ENCODE results near the gene GSX2. TPM values are rescaled to one million over a fixed set of nuclear protein-coding genes. Genes with fewer than 3 reads are reported as not detected.

The GSX2 gene
- total and polyA plus RNA-seq, 2 of the 8 experiments (the other 6 are each of a cell fraction or from before 2014, with no cell fraction given), result not detected

DNA sequence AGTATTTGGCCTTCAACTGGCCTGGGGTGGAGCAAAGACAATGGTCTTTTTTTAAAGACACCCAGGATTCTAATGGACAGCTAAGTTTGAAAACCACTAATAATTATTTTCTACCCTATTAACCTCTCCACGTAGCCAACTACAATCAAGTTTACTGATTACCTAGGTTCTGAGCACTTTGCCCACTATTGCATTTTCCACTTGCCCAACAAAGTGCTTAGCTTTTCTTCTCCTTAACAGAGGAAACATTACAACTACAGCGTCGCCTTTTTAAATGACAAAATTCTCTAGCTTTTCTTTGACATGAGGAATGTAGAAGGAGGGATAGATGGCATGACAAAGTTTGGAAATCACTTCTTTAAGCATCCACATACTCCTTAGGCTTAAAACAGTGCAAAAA is 37.6 kb upstream of the GSX2 start (continued):
- TF ChIP-seq, protein P1, sequence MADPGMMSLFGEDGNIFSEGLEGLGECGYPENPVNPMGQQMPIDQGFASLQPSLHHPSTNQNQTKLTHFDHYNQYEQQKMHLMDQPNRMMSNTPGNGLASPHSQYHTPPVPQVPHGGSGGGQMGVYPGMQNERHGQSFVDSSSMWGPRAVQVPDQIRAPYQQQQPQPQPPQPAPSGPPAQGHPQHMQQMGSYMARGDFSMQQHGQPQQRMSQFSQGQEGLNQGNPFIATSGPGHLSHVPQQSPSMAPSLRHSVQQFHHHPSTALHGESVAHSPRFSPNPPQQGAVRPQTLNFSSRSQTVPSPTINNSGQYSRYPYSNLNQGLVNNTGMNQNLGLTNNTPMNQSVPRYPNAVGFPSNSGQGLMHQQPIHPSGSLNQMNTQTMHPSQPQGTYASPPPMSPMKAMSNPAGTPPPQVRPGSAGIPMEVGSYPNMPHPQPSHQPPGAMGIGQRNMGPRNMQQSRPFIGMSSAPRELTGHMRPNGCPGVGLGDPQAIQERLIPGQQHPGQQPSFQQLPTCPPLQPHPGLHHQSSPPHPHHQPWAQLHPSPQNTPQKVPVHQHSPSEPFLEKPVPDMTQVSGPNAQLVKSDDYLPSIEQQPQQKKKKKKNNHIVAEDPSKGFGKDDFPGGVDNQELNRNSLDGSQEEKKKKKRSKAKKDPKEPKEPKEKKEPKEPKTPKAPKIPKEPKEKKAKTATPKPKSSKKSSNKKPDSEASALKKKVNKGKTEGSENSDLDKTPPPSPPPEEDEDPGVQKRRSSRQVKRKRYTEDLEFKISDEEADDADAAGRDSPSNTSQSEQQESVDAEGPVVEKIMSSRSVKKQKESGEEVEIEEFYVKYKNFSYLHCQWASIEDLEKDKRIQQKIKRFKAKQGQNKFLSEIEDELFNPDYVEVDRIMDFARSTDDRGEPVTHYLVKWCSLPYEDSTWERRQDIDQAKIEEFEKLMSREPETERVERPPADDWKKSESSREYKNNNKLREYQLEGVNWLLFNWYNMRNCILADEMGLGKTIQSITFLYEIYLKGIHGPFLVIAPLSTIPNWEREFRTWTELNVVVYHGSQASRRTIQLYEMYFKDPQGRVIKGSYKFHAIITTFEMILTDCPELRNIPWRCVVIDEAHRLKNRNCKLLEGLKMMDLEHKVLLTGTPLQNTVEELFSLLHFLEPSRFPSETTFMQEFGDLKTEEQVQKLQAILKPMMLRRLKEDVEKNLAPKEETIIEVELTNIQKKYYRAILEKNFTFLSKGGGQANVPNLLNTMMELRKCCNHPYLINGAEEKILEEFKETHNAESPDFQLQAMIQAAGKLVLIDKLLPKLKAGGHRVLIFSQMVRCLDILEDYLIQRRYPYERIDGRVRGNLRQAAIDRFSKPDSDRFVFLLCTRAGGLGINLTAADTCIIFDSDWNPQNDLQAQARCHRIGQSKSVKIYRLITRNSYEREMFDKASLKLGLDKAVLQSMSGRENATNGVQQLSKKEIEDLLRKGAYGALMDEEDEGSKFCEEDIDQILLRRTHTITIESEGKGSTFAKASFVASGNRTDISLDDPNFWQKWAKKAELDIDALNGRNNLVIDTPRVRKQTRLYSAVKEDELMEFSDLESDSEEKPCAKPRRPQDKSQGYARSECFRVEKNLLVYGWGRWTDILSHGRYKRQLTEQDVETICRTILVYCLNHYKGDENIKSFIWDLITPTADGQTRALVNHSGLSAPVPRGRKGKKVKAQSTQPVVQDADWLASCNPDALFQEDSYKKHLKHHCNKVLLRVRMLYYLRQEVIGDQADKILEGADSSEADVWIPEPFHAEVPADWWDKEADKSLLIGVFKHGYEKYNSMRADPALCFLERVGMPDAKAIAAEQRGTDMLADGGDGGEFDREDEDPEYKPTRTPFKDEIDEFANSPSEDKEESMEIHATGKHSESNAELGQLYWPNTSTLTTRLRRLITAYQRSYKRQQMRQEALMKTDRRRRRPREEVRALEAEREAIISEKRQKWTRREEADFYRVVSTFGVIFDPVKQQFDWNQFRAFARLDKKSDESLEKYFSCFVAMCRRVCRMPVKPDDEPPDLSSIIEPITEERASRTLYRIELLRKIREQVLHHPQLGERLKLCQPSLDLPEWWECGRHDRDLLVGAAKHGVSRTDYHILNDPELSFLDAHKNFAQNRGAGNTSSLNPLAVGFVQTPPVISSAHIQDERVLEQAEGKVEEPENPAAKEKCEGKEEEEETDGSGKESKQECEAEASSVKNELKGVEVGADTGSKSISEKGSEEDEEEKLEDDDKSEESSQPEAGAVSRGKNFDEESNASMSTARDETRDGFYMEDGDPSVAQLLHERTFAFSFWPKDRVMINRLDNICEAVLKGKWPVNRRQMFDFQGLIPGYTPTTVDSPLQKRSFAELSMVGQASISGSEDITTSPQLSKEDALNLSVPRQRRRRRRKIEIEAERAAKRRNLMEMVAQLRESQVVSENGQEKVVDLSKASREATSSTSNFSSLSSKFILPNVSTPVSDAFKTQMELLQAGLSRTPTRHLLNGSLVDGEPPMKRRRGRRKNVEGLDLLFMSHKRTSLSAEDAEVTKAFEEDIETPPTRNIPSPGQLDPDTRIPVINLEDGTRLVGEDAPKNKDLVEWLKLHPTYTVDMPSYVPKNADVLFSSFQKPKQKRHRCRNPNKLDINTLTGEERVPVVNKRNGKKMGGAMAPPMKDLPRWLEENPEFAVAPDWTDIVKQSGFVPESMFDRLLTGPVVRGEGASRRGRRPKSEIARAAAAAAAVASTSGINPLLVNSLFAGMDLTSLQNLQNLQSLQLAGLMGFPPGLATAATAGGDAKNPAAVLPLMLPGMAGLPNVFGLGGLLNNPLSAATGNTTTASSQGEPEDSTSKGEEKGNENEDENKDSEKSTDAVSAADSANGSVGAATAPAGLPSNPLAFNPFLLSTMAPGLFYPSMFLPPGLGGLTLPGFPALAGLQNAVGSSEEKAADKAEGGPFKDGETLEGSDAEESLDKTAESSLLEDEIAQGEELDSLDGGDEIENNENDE (IDR thresholded peaks at IDR 0.05; ENCODE audit: insufficient replicate concordance, low read length), result no peak
- TF ChIP-seq RNF2 (IDR thresholded peaks at IDR 0.05; ENCODE audit: borderline replicate concordance, low read depth, low read length, missing control alignments, poor library complexity, severe bottlenecking), result no peak
- no peak for TF ChIP-seq GABPA (IDR thresholded peaks at IDR 0.05; ENCODE audit: borderline replicate concordance, insufficient read depth, low read length)
- TF ChIP-seq BRCA1 (IDR thresholded peaks at IDR 0.05; ENCODE audit: low read depth, low read length), result no peak
- no peak for TF ChIP-seq SIX5 (IDR thresholded peaks at IDR 0.05; ENCODE audit: low read depth, low read length)
- TF ChIP-seq NANOG (IDR thresholded peaks at IDR 0.05; ENCODE audit: insufficient read depth, low read depth, low read length, poor library complexity, severe bottlenecking), result no peak
- TF ChIP-seq PHF8 (conservative IDR thresholded peaks at IDR 0.05; ENCODE audit: low read depth, low read length), result no peak
- TF ChIP-seq SRF (IDR thresholded peaks at IDR 0.05; ENCODE audit: low read depth, low read length), result no peak

Data from H1 (cell line).